Measurements from ENCODE around the gene KLF2.

KLF2 gene

GRCh38 chr19:16308081-16308480, 16.5 kb upstream of the KLF2 start:
- DNase-seq: no peak

GRCh38 chr19:16309643-16310042, 15.0 kb upstream of the KLF2 start:
- no peak for DNase-seq

- DNase-seq: no peak
Measured at GRCh38 chr19:16315825-16316505, 8.7 kb upstream of the KLF2 start.

GRCh38 chr19:16316506-16316882, 8.1 kb upstream of the KLF2 start:
- DNase-seq: no peak

- no peak for DNase-seq
Measured at GRCh38 chr19:16319481-16319880, 5.1 kb upstream of the KLF2 start.

- no peak for DNase-seq
Measured at GRCh38 chr19:16320987-16321386, 3.6 kb upstream of the KLF2 start.

GRCh38 chr19:16325161-16325527, 518 bp downstream of the KLF2 start:
- peak; percentile 40 to 42 for DNase-seq

- peak; percentile 38 to 42 for DNase-seq
Measured at GRCh38 chr19:16325641-16326400, 1.2 kb downstream of the KLF2 start.

- peak in 1 of 2 experiments; percentile 32 for DNase-seq
Measured at GRCh38 chr19:16326401-16327168, 2.0 kb downstream of the KLF2 start.

GRCh38 chr19:16327169-16327475, 2.5 kb downstream of the KLF2 start:
- DNase-seq: no peak

- no peak for DNase-seq
Measured at GRCh38 chr19:16327501-16327900, 2.9 kb downstream of the KLF2 start.

GRCh38 chr19:16327911-16328823, 3.5 kb downstream of the KLF2 start:
- peak in 1 of 2 experiments; percentile 35 for DNase-seq

- peak in 1 of 2 experiments; percentile 35 for DNase-seq
Measured at GRCh38 chr19:16328824-16329482, 4.3 kb downstream of the KLF2 start.

GRCh38 chr19:16330368-16330801, 5.8 kb downstream of the KLF2 start:
- DNase-seq: peak; percentile 86 to 97

- DNase-seq: no peak
Measured at GRCh38 chr19:16330806-16331690, 6.4 kb downstream of the KLF2 start.

GRCh38 chr19:16333001-16333586, 8.5 kb downstream of the KLF2 start:
- no peak for DNase-seq

GRCh38 chr19:16334411-16334810, 9.8 kb downstream of the KLF2 start:
- no peak for DNase-seq

GRCh38 chr19:16335226-16335625, 10.6 kb downstream of the KLF2 start:
- DNase-seq: no peak

GRCh38 chr19:16336571-16336970, 11.9 kb downstream of the KLF2 start:
- no peak for DNase-seq

- DNase-seq: no peak
Measured at GRCh38 chr19:16337809-16338469, 13.3 kb downstream of the KLF2 start.

All from stimulated activated CD4-positive, alpha-beta T cell treated with anti-CD3 and anti-CD28 coated beads, Interleukin-4, amount 100 ng/mL, for 4 hours (primary cell).